GM13976 (cell line): Measurements from ENCODE around the gene GLB1L3.
"Not testable (repeated sequence)": the region's sequence is repeated elsewhere in the genome, so short reads cannot be mapped to it uniquely, and the experiment has no call there.

Experiments used
- DNase-seq: peaks from one replicate; pipeline ENCODE4 v3.0.0; 2012; ENCODE audit warnings: low spot score
- in situ Hi-C: fragments of 300-500 bp; cut with MboI; formaldehyde crosslinking; loops from one replicate; pipeline ENCODE4 v1.12.0; 2022; ENCODE audit warnings: low sequenced_read_pairs, mixed read lengths, inconsistent platforms; ENCODE audit not compliant: unreplicated experiment
- TF ChIP-seq, protein P1 (sequence below): IDR thresholded peaks from 2 replicates; pipeline ENCODE4 v1.5.1; 2012; ENCODE audit warnings: borderline replicate concordance, mild to moderate bottlenecking; ENCODE audit not compliant: insufficient read depth; ENCODE audit errors: extremely low read depth, missing control alignments, control extremely low read depth

The GLB1L3 gene

GRCh38 chr11:134312807-134313206 is 36.6 kb downstream of the GLB1L3 start:
- TF ChIP-seq, protein P1, sequence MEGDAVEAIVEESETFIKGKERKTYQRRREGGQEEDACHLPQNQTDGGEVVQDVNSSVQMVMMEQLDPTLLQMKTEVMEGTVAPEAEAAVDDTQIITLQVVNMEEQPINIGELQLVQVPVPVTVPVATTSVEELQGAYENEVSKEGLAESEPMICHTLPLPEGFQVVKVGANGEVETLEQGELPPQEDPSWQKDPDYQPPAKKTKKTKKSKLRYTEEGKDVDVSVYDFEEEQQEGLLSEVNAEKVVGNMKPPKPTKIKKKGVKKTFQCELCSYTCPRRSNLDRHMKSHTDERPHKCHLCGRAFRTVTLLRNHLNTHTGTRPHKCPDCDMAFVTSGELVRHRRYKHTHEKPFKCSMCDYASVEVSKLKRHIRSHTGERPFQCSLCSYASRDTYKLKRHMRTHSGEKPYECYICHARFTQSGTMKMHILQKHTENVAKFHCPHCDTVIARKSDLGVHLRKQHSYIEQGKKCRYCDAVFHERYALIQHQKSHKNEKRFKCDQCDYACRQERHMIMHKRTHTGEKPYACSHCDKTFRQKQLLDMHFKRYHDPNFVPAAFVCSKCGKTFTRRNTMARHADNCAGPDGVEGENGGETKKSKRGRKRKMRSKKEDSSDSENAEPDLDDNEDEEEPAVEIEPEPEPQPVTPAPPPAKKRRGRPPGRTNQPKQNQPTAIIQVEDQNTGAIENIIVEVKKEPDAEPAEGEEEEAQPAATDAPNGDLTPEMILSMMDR = no peak
- DNase-seq = no peak
- in situ Hi-C loops = no loop called here

DNA sequence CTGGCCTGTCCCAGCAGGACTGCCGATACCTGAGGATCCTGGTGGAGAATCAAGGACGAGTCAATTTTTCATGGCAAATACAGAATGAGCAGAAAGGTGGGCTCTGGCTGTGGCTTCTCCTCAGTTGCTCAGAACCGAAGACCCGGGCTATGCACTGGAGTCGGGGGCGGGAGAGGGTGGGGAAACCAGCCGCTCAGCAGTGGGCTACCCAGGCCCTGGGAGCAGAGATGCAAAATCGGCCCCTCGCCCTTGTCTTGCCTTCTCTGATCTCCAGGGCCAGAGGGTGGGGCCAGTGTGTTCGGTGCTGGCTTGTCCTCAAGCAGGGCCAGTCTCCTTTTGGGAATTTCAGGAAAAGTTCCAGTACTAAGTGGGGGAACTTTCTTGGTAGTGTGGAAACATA is 37.2 kb downstream of the GLB1L3 start:
- DNase-seq = no peak
- TF ChIP-seq, protein P1 = no peak
- in situ Hi-C loops = no loop called here

GRCh38 chr11:134313821-134314607 is 37.8 kb downstream of the GLB1L3 start:
- in situ Hi-C loops = no loop called here
- no peak for DNase-seq
- TF ChIP-seq, protein P1 = no peak

DNA sequence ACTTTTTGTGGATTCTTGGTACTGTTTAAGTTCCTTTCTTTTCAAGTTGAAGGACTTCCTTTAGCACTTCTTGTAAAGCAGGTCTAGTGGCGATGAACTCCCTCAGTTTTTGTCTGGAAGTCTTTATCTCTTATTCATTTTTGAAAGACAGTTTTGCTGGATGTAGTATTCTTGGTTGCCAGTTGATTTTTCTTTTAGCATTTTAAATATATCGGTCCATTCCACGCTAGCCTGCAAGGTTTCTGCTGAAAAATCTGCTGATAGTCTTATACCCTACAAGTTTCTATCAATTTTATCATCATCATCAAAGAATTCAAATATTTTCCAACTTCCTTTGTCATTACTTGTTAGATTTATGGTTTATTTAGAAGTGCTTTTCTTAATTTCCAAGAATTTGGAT is 40.9 kb downstream of the GLB1L3 start:
- in situ Hi-C loops = no loop called here
- DNase-seq = no peak
- TF ChIP-seq, protein P1 = no peak

- DNase-seq, in situ Hi-C loops: not testable (repeated sequence)
These were observed 45.2 kb downstream of the GLB1L3 start for GRCh38 chr11:134321373-134321772.

- DNase-seq = no peak
- in situ Hi-C loops = no loop called here
- TF ChIP-seq, protein P1 = no peak
These were observed 46.4 kb downstream of the GLB1L3 start for GRCh38 chr11:134322553-134322952.

DNA sequence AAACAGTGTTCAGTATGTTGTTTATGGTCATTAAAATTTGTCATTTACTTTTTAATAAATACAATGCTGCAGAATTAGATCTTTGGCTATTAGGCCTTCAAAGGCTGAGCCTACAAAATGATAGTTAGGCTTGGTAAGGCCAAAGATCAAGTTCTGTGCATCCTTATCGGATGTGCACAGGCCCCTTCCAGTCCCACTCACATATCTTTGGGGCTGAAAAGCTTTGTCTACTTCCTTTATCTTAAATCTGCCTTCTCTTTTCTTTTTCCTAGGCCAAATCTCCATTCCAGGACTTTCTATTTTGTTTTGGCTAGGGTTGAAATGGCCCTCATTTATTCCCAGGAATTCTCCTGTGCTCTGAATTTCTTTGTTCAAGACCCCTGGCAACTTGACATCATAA is 52.3 kb downstream of the GLB1L3 start:
- in situ Hi-C loops = no loop called here
- TF ChIP-seq, protein P1 = no peak
- DNase-seq = no peak
